HCT116 (cell line): ENCODE data around the gene PDK2. TPM values are rescaled to one million over a fixed set of nuclear protein-coding genes. Genes with fewer than 3 reads are reported as not detected.

Source experiments
- ATAC-seq: fragments of 200-7000 bp; cut with Tn5 transposase; 2 replicates; pipeline ENCODE4 v1.9.1; 2020; ENCODE audit warnings: mild to moderate bottlenecking, moderate library complexity
- BruUV-seq: library from RNA; stranded (reverse); fragments of 400-500 nt; replicated peaks from 2 replicates; lab custom pipeline; 2021; lab: Mats Ljungman, UMichigan
- CTCF ChIA-PET: fragments of 300-600 bp; sonication (Branson Sonifier 250); formaldehyde crosslinking; loops from one replicate; lab custom pipeline; 2021; ENCODE audit warnings: antibody characterized with exemption; lab: Charles Lee
- POLR2A ChIA-PET: fragments of 300-600, 350-600 bp; sonication (Branson Sonifier 250); formaldehyde crosslinking; loops from one replicate; lab custom pipeline; 2021; ENCODE audit warnings: antibody characterized with exemption; lab: Charles Lee
- RAD21 ChIA-PET, 2 experiments: fragments of 300-600 bp; sonication (Branson Sonifier 250); formaldehyde crosslinking; loops; one replicate each; lab custom pipeline; 2023; ENCODE audit warnings: low total read pairs in 2 of 2; ENCODE audit not compliant: uncharacterized antibody in 2 of 2, unreplicated experiment in 2 of 2, low non-redundant PET in 1 of 2; lab: Charles Lee
- DNase-seq: peaks from one replicate; pipeline ENCODE4 v3.0.0-alpha.2; 2010; ENCODE audit warnings: low read depth, low spot score
- H2AFZ ChIP-seq: fragments of 200-600 bp; shearing (Covaris generic), sonication (generic); 2 replicates; pipeline ENCODE4 v1.6.1; 2017; ENCODE audit warnings: low read depth, mixed run types, mixed read lengths, antibody characterized with exemption, low read length; ENCODE audit not compliant: poor library complexity, severe bottlenecking
- H3K27ac ChIP-seq: 2 replicates; pipeline ENCODE4 v1.5.1; 2012; ENCODE audit warnings: low read depth, low read length
- H3K27me3 ChIP-seq: fragments of 200-600 bp; sonication (generic); 2 replicates; pipeline ENCODE4 v1.6.1; 2016; ENCODE audit warnings: mixed run types, low read length, mixed read lengths; ENCODE audit not compliant: insufficient read depth
- H3K36me3 ChIP-seq, 2 experiments: fragments of 200-500 bp in 1 of 2; fragments of 200-600 bp in 1 of 2; sonication (Bioruptor generic) in 1 of 2; sonication (generic) in 1 of 2; 2 replicates each; pipeline versions ENCODE4 v1.5.1 to v1.6.1; 2014 to 2016; ENCODE audit warnings: low read length in 2 of 2, inconsistent platforms in 1 of 2, mixed read lengths in 1 of 2, mixed run types in 1 of 2; ENCODE audit not compliant: insufficient read depth in 2 of 2, control insufficient read depth in 1 of 2
- H3K4me1 ChIP-seq, 2 experiments: fragments of 200-600 bp in 1 of 2; sonication (generic) in 1 of 2; 2 replicates each; pipeline versions ENCODE4 v1.5.1 to v1.6.1; 2012 to 2017; ENCODE audit warnings: low read length in 2 of 2, inconsistent platforms in 1 of 2, mild to moderate bottlenecking in 1 of 2, mixed read lengths in 1 of 2, mixed run types in 1 of 2, moderate library complexity in 1 of 2; ENCODE audit not compliant: insufficient read depth in 2 of 2, control insufficient read depth in 1 of 2
- H3K4me2 ChIP-seq: fragments of 200-600 bp; sonication (generic); 2 replicates; pipeline ENCODE4 v1.6.1; 2017; ENCODE audit warnings: mixed run types, low read length, mixed read lengths
- H3K4me3 ChIP-seq, 2 experiments: fragments of 200-600 bp in 1 of 2; sonication (generic) in 1 of 2; replicated peaks in 1 of 2; 2 replicates each; pipeline ENCODE4 v1.5.1; 2011 to 2016; ENCODE audit warnings: low read length in 2 of 2, control low read depth in 1 of 2, low read depth in 1 of 2, mild to moderate bottlenecking in 1 of 2, mixed read lengths in 1 of 2, mixed run types in 1 of 2
- H3K79me2 ChIP-seq: fragments of 200-600 bp; sonication (generic); 2 replicates; pipeline ENCODE4 v1.6.1; 2017; ENCODE audit warnings: mild to moderate bottlenecking, mixed run types, low read length, moderate library complexity, mixed read lengths; ENCODE audit not compliant: insufficient read depth
- H3K9ac ChIP-seq: fragments of 200-600 bp; sonication (generic); 2 replicates; pipeline ENCODE4 v1.6.1; 2016; ENCODE audit warnings: low read length, mixed read lengths
- H3K9me2 ChIP-seq: fragments of 200-600 bp; sonication (generic), shearing (Covaris generic); 2 replicates; pipeline ENCODE4 v1.6.1; 2017; ENCODE audit warnings: mixed run types, mild to moderate bottlenecking, moderate library complexity; ENCODE audit not compliant: insufficient read depth
- H3K9me3 ChIP-seq, 2 experiments: fragments of 200-500 bp in 1 of 2; fragments of 200-600 bp in 1 of 2; sonication (Bioruptor generic) in 1 of 2; sonication (generic) in 1 of 2; 2 replicates each; pipeline ENCODE4 v1.6.1; 2014 to 2017; ENCODE audit warnings: low read length in 2 of 2, mixed read lengths in 2 of 2, inconsistent platforms in 1 of 2, low read depth in 1 of 2, mild to moderate bottlenecking in 1 of 2, mixed run types in 1 of 2, moderate library complexity in 1 of 2; ENCODE audit not compliant: control insufficient read depth in 1 of 2, insufficient read depth in 1 of 2
- H4K20me1 ChIP-seq: fragments of 200-600 bp; sonication (generic), shearing (Covaris generic); 2 replicates; pipeline ENCODE4 v1.6.1; 2017; ENCODE audit warnings: mixed run types, mild to moderate bottlenecking, moderate library complexity; ENCODE audit not compliant: insufficient read depth
- CBX3 ChIP-seq: IDR thresholded peaks from 2 replicates; pipeline ENCODE4 v1.6.1; 2012; ENCODE audit warnings: low read depth
- ELF1 ChIP-seq: IDR thresholded peaks from 2 replicates; pipeline ENCODE4 v1.6.1; 2012; ENCODE audit warnings: low read depth, borderline replicate concordance
- FOSL1 ChIP-seq: IDR thresholded peaks from 2 replicates; pipeline ENCODE4 v1.6.1; 2012; ENCODE audit warnings: low read depth
- JUND ChIP-seq: IDR thresholded peaks from 2 replicates; pipeline ENCODE4 v1.6.1; 2012
- POLR2A ChIP-seq: IDR thresholded peaks from 2 replicates; pipeline ENCODE4 v1.7.0; 2011; ENCODE audit warnings: borderline replicate concordance; ENCODE audit not compliant: insufficient read depth, insufficient read length; ENCODE audit errors: extremely low read depth
- RAD21 ChIP-seq: IDR thresholded peaks from 2 replicates; pipeline ENCODE4 v1.6.1; 2012; ENCODE audit warnings: low read depth, mild to moderate bottlenecking
- SIN3A ChIP-seq: IDR thresholded peaks from 2 replicates; pipeline ENCODE4 v1.6.1; 2012; ENCODE audit warnings: low read depth
- SP1 ChIP-seq: IDR thresholded peaks from 2 replicates; pipeline ENCODE4 v1.6.1; 2012; ENCODE audit warnings: low read depth
- SRF ChIP-seq: IDR thresholded peaks from 2 replicates; pipeline ENCODE4 v1.6.1; 2012; ENCODE audit warnings: low read depth
- TCF7L2 ChIP-seq: IDR thresholded peaks from 2 replicates; pipeline ENCODE4 v1.7.0; 2011; ENCODE audit warnings: borderline replicate concordance, inconsistent platforms; ENCODE audit not compliant: insufficient read depth, insufficient read length; ENCODE audit errors: extremely low read depth
- ZFX ChIP-seq: fragments of 450-650 bp; IDR thresholded peaks from 2 replicates; pipeline ENCODE4 v1.6.1; 2017
- intact Hi-C: fragments of 100-400 bp; cut with micrococcal nuclease; formaldehyde crosslinking; loops from 2 replicates; pipeline ENCODE4 v1.10.0; 2022
- total RNA-seq: library from RNA; stranded (reverse); gene quantifications from one replicate; pipeline ENCODE4 v1.2.1, GENCODE V29; 2021; ENCODE audit not compliant: unreplicated experiment
- TF ChIP-seq, protein P1 (sequence below): IDR thresholded peaks from 2 replicates; pipeline ENCODE4 v1.6.1; 2011; ENCODE audit warnings: mild to moderate bottlenecking, low read length, moderate library complexity; ENCODE audit not compliant: insufficient replicate concordance; ENCODE audit errors: extremely low read depth
- TF ChIP-seq, protein P2 (sequence below): IDR thresholded peaks from 2 replicates; pipeline ENCODE4 v1.6.1; 2012; ENCODE audit warnings: low read depth
- TF ChIP-seq, protein P3 (sequence below): IDR thresholded peaks from 2 replicates; pipeline ENCODE4 v1.6.1; 2012
- TF ChIP-seq, protein P4 (sequence below), 3 experiments: fragments of 200-600 bp in 1 of 3; sonication (generic) in 1 of 3; IDR thresholded peaks in 2 of 3; conservative IDR thresholded peaks in 1 of 3; 2 replicates each; pipeline ENCODE4 v1.5.1; 2012 to 2017; ENCODE audit warnings: low read depth in 2 of 3, low read length in 2 of 3, antibody characterized with exemption in 1 of 3, borderline replicate concordance in 1 of 3, control low read depth in 1 of 3, mild to moderate bottlenecking in 1 of 3, mixed read lengths in 1 of 3, mixed run types in 1 of 3, moderate library complexity in 1 of 3; ENCODE audit not compliant: insufficient read depth in 1 of 3

The PDK2 gene
- total RNA-seq, 1 experiment from 2014 or later = 39.1 TPM

DNA sequence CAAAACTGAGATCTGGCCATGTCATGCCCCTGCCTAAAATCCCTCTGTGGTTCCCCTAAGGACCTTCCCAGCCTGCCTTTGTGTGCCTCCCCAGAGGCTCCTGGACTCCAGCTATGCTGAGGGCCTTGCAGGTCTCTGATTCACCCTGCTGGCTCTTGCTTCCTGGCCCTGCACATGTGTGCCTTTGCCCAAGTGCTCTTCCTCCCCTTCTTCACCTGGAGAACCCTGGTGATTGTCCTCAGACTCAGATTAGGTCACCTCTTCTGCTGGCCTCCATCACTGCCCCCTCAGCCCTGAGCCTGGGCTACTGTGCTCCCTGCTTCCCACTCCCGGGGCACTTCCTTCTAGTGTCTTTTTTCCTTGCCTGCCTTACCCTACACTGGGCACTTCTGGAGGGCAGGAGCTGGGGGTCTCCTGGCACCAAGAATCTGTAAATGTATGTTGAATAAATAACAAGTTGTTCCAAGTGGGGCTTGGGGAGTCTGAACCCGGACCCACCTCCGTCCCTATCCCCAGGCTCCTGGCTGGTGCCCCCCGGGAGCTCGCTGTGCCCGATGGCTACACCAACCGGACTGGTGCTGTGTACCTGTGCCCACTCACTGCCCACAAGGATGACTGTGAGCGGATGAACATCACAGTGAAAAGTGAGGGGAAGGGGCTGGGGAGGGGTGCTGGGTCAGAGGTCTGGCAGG lies 31.4 kb upstream of the PDK2 start (continued):
- TF ChIP-seq SRF = no peak

DNA sequence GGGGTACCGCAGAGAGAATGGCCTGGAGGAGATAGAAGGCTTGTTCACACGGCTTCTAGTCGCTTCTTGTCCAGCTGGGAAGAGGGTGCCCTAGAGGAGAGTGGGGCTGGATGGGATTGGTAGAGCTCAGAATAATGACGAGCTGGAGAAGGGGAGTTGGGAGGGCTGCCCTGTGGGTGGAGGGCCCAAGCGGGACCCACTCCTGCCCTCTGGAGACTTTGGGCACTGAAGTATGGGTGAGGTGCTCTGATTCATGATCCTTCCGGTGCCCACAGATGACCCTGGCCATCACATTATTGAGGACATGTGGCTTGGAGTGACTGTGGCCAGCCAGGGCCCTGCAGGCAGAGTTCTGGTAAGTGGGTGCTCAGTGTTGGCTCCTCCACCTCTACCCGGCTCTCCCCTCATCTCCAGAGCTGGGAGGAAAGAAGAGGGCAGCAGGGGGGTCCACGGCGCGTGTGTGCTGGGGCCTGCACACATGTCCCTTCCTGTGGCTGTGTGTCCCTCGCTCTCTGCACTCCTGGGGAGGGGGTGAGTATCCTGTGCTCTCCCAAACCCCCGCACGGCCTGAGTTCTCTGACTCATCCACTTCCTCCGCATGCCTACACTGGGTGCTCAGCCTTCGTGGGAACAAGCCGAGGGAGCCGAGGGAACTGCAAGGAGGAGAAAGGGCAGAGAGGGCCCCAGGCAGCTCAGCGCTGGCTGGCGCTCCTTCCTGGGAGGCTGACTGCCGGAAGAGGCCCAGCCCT lies 30.7 kb upstream of the PDK2 start:
- Histone ChIP-seq H3K27ac (peak overlapping the region; percentile 93), H3K27me3 (no peaks in the 10 kb centered on the region), H3K4me1 (peaks cover 75 to 80% of the 10 kb centered on the region in 2 experiments), H3K36me3 (peaks cover 23 to 30% of the 10 kb centered on the region in 2 experiments; a peak in 3 of 4 replicates), H2AFZ (no peak overlapping the region), H3K9ac (peak overlapping the region; percentile 82), H3K4me2 (peak overlapping the region; percentile 87), H4K20me1 (no peaks in the 10 kb centered on the region), H3K4me3 (peak overlapping the region; percentile 10 to 50; a peak in 3 of 4 replicates), H3K79me2 (peaks cover 91% of the 10 kb centered on the region), H3K9me2 (no peaks in the 10 kb centered on the region), H3K9me3 (no peaks in the 10 kb centered on the region)
- BruUV-seq = no TSS peak
- DNase-seq (peak; percentile 86), ATAC-seq (peak; percentile 65)
- intact Hi-C loops = no loop called here
- ChIA-PET RAD21 (interaction anchor here (0.6 to 1.6 kb wide), 2 partner anchors 8 to 23 kb away, joined by 3 to 5 read pairs; partner anchors contain the start of gene ITGA3 (in 1 of the 2)), POLR2A (interaction anchor here (0.9 to 7.3 kb wide), 13 partner anchors 8 to 87 kb away, joined by 3 to 65 read pairs (median 4); partner anchors contain the start of gene ITGA3), CTCF (interaction anchor here (0.8 to 2.4 kb wide), 9 partner anchors 9 to 67 kb away, joined by 3 to 25 read pairs (median 5); partner anchors contain the start of gene ITGA3)
- TF ChIP-seq RAD21 (no peak), TCF7L2 (peak; percentile 37), FOSL1 (no peak), POLR2A (no peak), SRF (no peak), ZFX (peak; percentile 50; the same call in 1 of the 2 replicates), ELF1 (no peak), SP1 (no peak), CBX3 (no peak), JUND (no peak), SIN3A (no peak)
- TF ChIP-seq, protein P1, sequence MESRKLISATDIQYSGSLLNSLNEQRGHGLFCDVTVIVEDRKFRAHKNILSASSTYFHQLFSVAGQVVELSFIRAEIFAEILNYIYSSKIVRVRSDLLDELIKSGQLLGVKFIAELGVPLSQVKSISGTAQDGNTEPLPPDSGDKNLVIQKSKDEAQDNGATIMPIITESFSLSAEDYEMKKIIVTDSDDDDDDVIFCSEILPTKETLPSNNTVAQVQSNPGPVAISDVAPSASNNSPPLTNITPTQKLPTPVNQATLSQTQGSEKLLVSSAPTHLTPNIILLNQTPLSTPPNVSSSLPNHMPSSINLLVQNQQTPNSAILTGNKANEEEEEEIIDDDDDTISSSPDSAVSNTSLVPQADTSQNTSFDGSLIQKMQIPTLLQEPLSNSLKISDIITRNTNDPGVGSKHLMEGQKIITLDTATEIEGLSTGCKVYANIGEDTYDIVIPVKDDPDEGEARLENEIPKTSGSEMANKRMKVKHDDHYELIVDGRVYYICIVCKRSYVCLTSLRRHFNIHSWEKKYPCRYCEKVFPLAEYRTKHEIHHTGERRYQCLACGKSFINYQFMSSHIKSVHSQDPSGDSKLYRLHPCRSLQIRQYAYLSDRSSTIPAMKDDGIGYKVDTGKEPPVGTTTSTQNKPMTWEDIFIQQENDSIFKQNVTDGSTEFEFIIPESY = peak; percentile 41
- TF ChIP-seq, protein P2, sequence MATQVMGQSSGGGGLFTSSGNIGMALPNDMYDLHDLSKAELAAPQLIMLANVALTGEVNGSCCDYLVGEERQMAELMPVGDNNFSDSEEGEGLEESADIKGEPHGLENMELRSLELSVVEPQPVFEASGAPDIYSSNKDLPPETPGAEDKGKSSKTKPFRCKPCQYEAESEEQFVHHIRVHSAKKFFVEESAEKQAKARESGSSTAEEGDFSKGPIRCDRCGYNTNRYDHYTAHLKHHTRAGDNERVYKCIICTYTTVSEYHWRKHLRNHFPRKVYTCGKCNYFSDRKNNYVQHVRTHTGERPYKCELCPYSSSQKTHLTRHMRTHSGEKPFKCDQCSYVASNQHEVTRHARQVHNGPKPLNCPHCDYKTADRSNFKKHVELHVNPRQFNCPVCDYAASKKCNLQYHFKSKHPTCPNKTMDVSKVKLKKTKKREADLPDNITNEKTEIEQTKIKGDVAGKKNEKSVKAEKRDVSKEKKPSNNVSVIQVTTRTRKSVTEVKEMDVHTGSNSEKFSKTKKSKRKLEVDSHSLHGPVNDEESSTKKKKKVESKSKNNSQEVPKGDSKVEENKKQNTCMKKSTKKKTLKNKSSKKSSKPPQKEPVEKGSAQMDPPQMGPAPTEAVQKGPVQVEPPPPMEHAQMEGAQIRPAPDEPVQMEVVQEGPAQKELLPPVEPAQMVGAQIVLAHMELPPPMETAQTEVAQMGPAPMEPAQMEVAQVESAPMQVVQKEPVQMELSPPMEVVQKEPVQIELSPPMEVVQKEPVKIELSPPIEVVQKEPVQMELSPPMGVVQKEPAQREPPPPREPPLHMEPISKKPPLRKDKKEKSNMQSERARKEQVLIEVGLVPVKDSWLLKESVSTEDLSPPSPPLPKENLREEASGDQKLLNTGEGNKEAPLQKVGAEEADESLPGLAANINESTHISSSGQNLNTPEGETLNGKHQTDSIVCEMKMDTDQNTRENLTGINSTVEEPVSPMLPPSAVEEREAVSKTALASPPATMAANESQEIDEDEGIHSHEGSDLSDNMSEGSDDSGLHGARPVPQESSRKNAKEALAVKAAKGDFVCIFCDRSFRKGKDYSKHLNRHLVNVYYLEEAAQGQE = no peak
- TF ChIP-seq, protein P3, sequence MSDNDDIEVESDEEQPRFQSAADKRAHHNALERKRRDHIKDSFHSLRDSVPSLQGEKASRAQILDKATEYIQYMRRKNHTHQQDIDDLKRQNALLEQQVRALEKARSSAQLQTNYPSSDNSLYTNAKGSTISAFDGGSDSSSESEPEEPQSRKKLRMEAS = no peak
- TF ChIP-seq, protein P4, sequence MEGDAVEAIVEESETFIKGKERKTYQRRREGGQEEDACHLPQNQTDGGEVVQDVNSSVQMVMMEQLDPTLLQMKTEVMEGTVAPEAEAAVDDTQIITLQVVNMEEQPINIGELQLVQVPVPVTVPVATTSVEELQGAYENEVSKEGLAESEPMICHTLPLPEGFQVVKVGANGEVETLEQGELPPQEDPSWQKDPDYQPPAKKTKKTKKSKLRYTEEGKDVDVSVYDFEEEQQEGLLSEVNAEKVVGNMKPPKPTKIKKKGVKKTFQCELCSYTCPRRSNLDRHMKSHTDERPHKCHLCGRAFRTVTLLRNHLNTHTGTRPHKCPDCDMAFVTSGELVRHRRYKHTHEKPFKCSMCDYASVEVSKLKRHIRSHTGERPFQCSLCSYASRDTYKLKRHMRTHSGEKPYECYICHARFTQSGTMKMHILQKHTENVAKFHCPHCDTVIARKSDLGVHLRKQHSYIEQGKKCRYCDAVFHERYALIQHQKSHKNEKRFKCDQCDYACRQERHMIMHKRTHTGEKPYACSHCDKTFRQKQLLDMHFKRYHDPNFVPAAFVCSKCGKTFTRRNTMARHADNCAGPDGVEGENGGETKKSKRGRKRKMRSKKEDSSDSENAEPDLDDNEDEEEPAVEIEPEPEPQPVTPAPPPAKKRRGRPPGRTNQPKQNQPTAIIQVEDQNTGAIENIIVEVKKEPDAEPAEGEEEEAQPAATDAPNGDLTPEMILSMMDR (IDR thresholded peaks at IDR 0.05 in 2 of 3, conservative IDR thresholded peaks at IDR 0.05 in 1 of 3; ENCODE audit: borderline replicate concordance in 1 of 3, insufficient read depth in 1 of 3, low read depth in 2 of 3, low read length in 2 of 3) = no peak
